ENCODE results near the gene OLA1.

GRCh38 chr2:174166261-174166660, 82.1 kb downstream of the OLA1 start:
- no peak for TF ChIP-seq POLR2A (IDR thresholded peaks at IDR 0.05; ENCODE audit: low read depth, low read length)
- no peak for TF ChIP-seq POLR2AphosphoS5 (IDR thresholded peaks at IDR 0.05; ENCODE audit: low read depth, low read length)

All from GM12892 (cell line).